ENCODE data around the gene FOXL2.
A peak's percentile ranks its signal among the peaks of the same experiment; 100 is the strongest.

Gene FOXL2

GRCh38 chr3:138946663-138947494 is at the start of gene FOXL2, which contains the start of gene FOXL2NB:
Gene FOXL2, minus strand, starts transcription at chr3:138947137. Its CDS starts 415 bp downstream, at chr3:138946722.
Gene FOXL2NB, plus strand, starts transcription at chr3:138947217. Its CDS starts 148 bp downstream, at chr3:138947365.
- DNase-seq, result peak; percentile 24

GRCh38 chr3:138995706-138996105 is 48.8 kb upstream of the FOXL2 start:
- DNase-seq, result no peak

- DNase-seq, result no peak
Observed at GRCh38 chr3:138987181-138987580, 40.2 kb upstream of the FOXL2 start.

- no peak for DNase-seq
Observed at GRCh38 chr3:138985932-138986331, 39.0 kb upstream of the FOXL2 start.

- DNase-seq, result no peak
Observed at GRCh38 chr3:138984816-138985215, 37.9 kb upstream of the FOXL2 start.

- DNase-seq, result no peak
Observed at GRCh38 chr3:138976047-138976446, 29.1 kb upstream of the FOXL2 start.

GRCh38 chr3:138975351-138975750 is 28.4 kb upstream of the FOXL2 start:
- DNase-seq, result no peak

- no peak for DNase-seq
Observed at GRCh38 chr3:138974462-138974861, 27.5 kb upstream of the FOXL2 start.

GRCh38 chr3:138972941-138973340 is 26.0 kb upstream of the FOXL2 start:
- DNase-seq, result no peak

GRCh38 chr3:138971766-138972320 is 24.9 kb upstream of the FOXL2 start:
- no peak for DNase-seq

GRCh38 chr3:138964923-138965322 is 18.0 kb upstream of the FOXL2 start:
- no peak for DNase-seq

- no peak for DNase-seq
Observed at GRCh38 chr3:138964264-138964663, 17.3 kb upstream of the FOXL2 start.

- no peak for DNase-seq
Observed at GRCh38 chr3:138962854-138963560, 16.1 kb upstream of the FOXL2 start.

GRCh38 chr3:138960417-138960852 is 13.5 kb upstream of the FOXL2 start:
- no peak for DNase-seq

GRCh38 chr3:138950701-138951100 is 3.8 kb upstream of the FOXL2 start:
- no peak for DNase-seq

GRCh38 chr3:138950006-138950644 is 3.2 kb upstream of the FOXL2 start:
- no peak for DNase-seq

GRCh38 chr3:138949445-138950005 is 2.6 kb upstream of the FOXL2 start:
- no peak for DNase-seq

- no peak for DNase-seq
Observed at GRCh38 chr3:138949002-138949418, 2.1 kb upstream of the FOXL2 start.

GRCh38 chr3:138948371-138949001 is 1.5 kb upstream of the FOXL2 start:
- DNase-seq, result no peak

GRCh38 chr3:138947495-138948121 is 671 bp upstream of the FOXL2 start:
- no peak for DNase-seq

- DNase-seq, result no peak
Observed at GRCh38 chr3:138945709-138946662, 951 bp downstream of the FOXL2 start.

Data from activated CD8-positive, alpha-beta memory T cell treated with anti-CD3 and anti-CD28 coated beads, Interleukin-2, amount 50 U/mL, for 4 hours (primary cell).